NT2/D1 (cell line): ENCODE measurements around the gene OR10G2.

ENCODE experiments used
- YY1 ChIP-seq: IDR thresholded peaks from 2 replicates; pipeline ENCODE4 v1.6.1; 2011; ENCODE audit not compliant: insufficient read length, insufficient read depth
- ZNF274 ChIP-seq: IDR thresholded peaks from 2 replicates; pipeline ENCODE4 v1.6.1; 2011; ENCODE audit warnings: mild to moderate bottlenecking, low read depth, low read length

GRCh38 chr14:21671371-21671770 lies 36.6 kb upstream of the OR10G2 start:
- TF ChIP-seq YY1: no peak
- no peak for TF ChIP-seq ZNF274
